Forelimb muscle (tissue), 1 donor: ENCODE data around the gene MYRIP. TPM values are rescaled to one million over a fixed set of nuclear protein-coding genes. Genes with fewer than 3 reads are reported as not detected.

Source experiments
- DNase-seq: peaks from one replicate; pipeline ENCODE4 v3.0.0-alpha.2; 2013; ENCODE audit warnings: low read depth
- polyA plus RNA-seq: library from polyadenylated mRNA; unstranded; fragments of 120-200 nt; gene quantifications from one replicate; pipeline ENCODE4 v1.2.1, GENCODE V29; 2013; ENCODE audit not compliant: insufficient read length

MYRIP gene
- polyA plus RNA-seq, 1 donor, result 0.89 TPM

DNA sequence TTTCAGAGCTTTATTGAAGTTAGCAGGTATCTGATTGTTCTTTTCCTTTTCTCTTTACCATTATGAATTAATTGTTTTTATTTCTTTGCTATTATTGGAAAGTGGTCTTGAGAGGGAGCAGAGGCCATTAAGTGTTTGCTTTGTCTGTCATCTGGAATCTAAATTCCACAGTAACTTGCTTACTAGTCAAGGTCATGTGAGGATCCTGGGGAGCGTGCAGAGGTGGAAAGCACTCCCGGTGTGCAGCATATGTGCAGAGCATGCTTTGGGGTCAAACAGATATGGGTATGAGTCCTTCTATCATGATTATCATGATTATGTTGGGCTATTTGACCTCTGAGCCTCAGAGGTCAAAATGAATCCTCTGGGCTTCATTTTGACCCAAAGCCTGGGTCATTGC, 96.4 kb downstream of the MYRIP start:
- no peak for DNase-seq

DNA sequence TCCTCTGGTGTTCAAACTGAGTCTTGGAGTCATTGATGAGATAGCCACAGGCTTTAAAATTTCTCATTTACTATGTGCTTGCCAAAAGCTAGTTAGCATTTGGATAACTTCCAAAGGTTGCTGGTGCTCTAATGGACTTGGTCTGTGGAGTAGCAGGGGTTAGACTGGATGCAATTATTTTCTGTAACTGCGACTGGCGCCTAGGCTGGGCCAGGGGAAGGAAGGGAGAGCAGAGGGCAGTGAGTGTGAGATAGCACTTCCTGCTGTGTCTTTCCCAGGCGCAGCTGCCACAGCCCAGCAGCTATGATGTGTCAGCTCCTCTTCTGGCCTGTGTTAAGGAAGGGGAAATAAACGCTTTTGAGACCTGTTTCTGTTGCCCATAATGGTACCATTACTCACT, 98.6 kb downstream of the MYRIP start:
- DNase-seq, result no peak

DNA sequence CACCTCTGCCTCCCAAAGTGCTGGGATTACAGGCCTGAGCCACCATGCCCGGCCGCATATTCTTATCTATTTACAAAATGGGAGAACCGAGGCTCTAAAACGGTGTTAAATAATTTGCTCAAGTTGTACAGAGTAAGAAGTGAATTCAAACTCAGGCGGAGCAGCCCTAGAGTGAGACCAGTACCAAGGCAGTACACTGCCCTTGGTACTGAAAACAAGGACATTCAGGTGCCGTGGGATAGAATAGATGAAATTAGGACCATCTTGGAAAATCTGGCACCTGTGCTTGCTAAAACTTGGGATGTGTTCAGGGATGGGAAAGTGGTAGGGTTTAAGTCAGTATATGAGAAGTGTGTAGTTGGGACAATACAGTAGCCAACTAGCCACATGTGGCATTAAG, 100.7 kb downstream of the MYRIP start:
- DNase-seq, result no peak

DNA sequence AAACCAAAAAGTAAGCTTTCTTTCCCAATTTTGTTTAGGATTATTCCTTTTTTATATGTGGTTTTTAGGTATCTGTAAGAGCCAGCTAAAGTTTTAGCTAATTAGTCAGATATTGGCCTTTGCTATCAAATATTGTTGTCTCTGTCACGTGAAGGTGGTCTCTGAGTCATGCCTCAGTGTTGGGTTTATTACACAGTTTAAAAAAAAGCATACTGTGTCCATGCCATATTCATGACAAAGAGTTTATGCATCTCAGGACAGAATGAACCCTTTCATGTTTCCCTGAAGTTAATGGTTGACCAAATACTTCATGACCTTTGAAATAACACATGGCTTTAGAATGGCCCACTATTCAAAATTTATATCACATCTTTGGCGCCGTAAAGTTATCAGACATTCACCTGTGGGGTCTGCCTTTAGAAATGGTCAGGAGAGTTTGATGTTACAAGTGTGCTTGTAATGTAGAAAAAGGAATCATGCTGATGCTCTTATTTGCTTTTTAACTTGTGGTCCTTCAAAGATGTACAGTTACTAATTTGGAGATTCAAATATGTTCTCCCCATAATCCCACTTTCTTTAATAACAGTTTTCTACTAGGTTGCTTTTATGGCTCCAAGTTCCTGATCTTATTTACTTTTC, 101.5 kb downstream of the MYRIP start:
- DNase-seq, result no peak

DNA sequence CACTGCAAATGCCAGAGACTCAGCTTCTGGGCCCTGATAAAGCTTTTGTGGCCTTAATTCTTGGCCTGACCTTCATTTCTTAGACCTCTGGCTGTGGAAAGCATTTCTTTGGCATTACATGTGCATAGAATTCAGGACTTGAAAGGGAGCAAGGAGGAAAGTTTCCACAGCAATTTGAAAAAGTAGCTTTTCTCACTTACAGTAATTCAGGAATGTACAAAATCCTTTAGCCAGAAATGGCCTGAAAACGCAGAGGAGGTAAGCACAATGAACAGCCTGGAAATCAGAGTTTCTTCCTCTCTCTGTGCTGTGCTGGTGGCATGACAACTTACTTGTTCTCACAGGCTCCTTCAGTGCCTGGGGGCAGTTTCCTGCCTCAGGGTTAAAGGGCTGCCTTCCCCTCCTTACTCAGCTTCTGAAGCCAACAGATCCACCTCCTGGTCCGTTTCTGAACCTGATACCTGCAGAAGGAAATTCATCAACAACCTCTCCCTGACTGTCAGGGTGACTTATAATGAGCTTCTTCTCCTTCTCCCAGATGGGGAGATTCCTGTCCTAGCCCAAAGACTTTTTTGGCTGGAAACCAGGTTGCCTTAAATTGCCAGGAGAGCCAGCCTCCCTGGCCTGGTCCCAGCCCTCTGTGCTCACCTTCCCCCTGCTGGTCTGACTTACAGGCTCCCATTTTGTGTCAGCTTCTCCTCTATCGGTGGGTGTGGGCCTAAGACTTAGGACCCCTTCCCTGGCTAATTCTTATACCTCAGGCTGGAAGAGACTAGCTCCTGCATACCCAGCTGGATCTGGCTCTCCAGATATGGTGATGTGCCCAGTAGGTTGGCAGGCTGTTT, 102.3 kb downstream of the MYRIP start:
- DNase-seq, result peak; percentile 19

DNA sequence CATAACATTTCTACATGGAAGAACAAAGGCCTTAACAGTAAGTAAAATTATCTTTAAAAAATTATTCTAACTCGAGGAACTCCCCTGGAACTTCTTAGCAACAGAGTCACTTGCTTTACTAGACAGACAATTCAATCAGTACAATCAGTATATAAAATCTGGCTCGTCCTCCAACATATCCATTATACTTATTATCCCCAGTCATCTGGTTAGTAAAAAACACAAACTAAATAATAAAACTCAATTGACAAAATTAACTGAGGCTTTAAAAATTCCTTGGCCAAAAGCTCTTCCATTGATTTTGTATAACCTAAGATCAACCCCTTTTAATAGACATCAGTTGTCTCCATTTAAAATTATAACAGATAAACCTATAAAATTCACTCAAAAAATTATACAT, 105.6 kb downstream of the MYRIP start:
- no peak for DNase-seq

DNA sequence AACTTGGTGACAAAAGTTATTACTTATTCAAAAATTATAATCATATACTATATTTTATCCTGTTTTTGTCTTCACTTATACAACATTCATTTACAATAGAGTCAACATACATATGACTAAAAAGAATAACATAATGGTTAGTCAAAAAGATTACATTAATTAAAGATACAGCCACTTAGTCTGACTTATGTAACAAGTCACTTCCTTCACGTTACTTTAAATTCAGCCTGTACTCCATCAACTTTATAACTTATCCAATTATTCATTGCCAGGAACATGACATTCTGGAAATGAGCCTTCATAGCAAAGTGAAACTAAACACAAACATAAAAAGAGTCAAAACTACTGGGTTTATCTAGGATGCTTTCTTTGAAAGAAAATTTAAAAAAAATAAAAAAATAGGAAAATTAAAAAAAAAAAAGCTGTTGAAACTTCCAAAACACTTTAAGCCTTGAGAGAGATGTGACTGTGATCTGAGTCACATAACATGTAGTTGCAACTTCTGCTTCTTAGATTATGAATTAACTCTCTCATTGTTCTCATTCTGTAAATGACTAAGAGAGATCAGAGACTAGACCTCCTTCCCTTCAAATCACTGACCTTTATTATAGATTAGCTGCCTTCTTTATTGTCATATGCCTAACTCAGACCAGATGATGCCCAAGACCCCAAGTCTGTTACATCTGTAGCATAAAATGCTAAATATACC, 107.8 kb downstream of the MYRIP start:
- DNase-seq, result no peak

DNA sequence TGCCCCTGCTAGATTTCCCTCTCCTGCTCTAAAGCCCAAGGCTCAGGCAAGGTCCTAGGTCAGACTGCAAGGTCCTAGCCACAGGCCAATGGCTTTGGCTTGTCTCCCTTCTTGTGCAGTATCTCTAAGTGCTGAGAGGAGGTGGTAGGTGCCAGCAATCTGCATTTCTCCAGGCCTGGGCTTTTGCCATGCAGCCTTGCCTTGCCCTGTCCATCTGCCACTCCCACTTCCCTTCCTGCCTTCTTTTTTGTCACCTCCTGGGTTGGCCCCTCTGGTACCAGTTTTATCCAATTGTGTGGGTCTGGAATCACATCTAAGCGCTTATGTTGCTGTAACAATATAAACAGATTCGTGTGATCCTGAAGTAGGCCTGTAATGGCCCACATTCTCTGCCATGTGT, 109.9 kb downstream of the MYRIP start:
- no peak for DNase-seq

DNA sequence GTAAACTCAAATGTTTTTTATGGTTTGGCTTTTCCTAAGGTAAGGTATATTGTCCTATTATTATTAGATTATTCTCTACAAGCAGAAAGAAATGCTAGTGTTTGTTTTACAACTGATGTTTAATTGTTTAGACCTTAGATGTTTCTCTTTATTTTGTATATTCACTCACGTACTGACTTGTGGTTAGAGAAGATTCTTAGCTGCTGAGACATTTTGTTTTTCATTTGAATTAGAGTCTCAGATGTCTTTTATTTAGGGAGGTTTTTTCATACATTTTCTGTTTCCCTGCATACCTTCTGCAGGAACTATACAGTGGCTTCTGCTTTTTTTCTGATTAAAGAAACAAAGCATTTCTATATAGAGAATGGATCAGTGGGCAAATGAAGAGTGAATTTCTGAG, 110.9 kb downstream of the MYRIP start:
- no peak for DNase-seq

DNA sequence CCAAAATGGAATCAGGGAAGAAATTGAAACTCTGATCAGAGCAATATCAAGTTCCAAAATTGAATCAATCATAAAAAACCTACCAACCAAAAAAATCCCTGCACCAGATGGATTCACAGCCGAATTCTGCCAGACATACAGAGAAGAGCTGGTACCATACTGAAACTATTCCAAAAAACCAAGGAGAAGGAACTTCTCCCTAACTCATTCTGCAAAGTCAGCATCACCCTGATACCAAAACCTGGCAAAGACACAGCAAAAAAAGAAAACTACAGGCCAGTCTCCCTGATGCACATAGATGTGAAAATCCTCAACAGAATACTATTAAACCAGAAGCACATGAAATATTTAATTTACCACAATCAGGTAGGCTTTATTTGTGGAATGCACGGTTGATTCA, 118.1 kb downstream of the MYRIP start:
- DNase-seq, result no peak

DNA sequence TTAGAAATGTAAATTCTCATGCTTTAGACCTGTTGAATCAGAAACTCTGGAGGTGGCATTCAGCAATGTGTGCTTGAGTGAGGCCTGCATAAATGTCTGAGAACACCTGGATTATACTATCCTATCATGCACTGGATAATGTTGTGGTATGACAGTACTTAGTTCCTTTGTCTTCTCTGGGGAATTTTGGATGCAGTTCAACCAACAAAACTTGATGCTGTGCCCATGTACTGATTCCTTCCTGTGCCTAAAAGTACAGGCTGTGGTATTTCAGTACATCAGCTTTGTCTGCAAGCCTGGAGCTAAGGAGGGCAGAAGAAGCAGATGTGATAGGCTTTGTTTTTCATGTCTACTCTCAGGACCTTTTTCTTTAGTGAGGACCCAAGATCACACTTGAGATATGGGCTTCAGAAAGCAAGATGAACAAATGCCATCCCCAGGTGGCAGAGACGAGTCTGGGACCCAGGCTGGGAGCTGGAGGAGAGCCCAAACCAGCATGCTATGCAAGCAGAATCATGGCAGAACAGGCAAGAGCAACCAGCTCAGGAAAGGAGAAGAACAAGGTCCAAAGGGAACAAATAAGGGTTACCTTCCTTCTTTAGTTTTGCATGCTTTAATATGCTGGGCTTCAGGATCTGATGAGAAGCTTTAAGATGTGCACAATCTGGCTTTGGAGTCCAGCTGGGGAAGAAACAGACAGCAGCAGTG, 124.7 kb downstream of the MYRIP start:
- no peak for DNase-seq

DNA sequence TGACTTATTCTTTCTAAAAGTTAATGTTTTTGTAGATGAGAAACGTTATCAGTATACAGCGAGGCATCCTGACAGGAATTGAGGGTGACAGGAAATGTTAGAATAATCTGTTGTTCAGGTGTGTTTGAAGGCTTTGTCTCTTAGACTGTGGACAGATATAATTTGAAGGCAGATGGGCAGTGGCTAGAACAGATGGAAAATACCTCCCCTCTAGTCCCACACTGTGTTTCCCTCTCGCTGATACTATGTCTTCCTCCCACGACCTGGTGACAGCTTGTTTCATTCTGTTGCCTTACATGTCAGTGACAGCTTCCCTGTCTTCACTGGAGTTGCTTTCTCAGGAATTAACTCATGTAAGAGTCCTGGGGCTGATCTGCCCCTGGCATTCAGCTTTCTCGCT, 125.3 kb downstream of the MYRIP start:
- DNase-seq, result no peak

DNA sequence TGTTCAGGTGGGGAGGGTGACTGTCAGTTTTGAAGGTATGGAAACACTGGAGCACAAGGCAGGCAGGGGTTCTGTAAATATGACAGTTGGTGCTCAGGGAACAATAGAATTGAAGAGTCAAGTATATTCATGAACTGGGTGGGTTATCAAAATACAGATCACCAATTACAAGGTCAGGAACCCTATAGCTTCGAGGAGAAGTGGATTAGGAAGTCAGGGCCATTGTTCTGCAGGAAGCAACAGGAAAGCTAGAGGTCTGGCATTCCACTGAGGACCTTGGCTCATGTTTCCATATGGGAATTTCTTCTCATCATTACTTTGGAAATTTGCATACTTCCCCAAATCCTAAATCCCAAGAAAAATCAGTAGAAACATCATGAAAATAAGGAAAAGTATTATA, 125.9 kb downstream of the MYRIP start:
- no peak for DNase-seq

DNA sequence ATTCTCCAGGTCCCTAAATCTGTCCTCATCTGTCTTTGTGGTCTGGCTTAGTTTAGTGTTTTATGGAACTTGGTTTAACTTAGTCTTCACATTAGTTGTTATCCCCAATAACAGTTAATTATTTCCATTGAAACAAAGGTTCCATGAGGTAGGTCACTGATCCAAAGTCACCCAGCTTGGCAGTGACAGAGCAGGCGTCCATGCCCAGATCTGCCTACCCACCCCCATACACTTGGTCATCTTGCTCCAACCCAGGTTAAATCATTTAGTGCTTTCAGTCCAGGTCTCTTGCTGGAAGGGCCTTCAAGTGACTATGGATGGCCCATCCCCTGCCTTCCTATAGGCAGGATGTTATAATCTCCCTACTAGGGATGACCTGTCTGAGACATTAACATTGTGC, 127.4 kb downstream of the MYRIP start:
- no peak for DNase-seq

DNA sequence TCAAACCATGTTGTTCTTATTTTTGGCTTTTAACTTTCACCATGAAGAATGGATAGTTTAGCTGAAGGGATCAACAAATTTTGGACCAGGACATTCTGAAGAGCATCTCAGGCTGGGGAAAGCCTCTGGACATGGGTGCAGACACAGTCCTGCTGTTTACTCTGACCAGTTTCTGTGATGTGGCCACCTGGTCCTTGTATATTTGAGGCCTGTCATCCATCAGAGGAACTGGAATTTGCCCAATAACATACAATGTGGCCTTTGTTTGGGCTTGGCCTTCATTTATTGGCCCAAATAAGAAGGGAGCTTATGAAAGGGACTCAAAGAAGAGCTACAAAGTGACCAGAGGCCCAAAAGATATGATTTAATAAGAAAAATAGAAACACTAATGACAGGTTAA, 127.9 kb downstream of the MYRIP start:
- no peak for DNase-seq

DNA sequence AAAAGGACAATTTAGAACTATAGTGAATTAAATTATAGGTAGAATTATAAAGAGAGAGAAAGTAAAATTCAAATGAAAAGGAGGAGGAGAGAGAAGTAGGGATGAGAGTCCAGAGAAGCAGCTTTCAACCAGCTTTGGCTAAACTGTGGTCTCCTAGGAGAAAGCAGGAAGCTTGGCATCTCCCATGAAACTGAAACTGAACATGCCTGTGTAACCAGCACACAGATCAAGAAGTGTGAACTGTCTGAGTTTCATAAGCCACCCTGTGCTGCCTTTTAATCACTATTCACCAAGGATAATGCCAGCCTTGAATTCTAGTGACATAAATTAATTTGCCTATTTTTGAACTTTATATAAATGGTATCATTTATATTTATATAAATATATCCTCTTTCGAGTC, 128.5 kb downstream of the MYRIP start:
- DNase-seq, result no peak

DNA sequence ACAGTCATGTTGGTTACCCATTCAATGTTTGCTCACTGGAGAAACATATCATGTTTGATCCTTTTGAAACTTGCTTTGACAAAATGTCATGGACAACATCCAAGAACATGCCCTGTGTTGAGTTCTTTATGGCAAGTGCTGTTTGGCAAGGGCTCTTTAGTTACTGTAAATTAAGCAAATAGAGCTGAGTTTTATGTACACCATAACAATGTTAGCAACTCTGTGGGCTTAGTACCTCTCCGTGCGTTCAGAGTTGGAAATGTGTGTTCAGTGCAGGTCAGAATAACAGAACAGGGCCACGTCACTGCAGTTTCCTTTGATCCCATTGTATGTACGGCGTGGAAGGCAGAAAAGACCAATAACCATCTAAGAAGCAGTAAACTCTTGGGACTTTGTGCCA, 132.5 kb downstream of the MYRIP start:
- no peak for DNase-seq

DNA sequence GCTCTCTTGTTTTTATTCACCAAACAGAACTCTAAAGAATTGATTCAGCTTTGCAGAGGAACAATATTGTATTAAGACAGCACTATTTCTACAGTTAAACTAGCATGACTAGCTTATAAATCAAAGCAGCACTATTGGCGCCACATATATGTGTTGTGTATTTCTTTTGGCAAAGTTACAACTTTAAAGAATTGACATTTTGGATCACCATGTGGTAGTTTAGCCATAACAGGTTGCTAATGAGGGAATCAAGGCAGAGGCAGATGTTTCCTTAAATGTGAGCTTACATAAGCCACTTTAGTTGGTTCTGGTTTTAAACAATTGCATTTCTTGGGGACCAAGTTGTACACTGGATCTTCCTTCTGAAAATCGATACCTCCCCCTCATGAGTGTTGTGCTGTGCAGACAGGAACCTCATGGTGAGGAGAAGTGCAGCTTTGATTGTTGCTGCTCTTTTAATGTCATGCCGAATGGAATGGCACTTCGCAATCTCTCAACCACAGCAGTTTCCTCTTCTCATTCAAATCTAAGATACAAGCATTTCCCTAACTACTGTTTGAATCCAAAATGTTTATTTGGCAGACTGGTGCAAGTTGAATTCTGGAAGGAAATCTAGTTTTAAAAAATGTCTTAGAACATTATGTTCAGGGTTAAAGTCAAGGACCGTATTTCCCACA, 151.2 kb downstream of the MYRIP start:
- DNase-seq, result no peak

DNA sequence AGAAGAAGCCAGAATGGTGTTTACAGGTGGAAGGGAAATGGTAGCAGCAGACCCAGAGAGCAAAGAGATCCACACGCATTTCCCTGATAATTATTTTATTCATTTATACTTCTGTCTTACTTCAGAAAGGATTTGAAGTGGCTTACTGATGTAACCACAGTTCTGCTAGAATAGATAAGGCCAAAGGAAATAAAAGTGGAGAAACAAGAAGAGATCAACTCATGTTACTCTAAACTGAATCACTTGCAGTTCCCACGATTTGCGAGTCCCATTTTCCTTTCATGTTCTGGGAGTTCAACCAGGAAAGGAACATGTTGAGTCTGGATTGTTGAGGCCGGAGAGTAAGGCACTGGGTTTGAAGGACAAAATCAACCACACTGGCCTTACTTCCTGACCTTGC, 151.8 kb downstream of the MYRIP start:
- DNase-seq, result no peak

DNA sequence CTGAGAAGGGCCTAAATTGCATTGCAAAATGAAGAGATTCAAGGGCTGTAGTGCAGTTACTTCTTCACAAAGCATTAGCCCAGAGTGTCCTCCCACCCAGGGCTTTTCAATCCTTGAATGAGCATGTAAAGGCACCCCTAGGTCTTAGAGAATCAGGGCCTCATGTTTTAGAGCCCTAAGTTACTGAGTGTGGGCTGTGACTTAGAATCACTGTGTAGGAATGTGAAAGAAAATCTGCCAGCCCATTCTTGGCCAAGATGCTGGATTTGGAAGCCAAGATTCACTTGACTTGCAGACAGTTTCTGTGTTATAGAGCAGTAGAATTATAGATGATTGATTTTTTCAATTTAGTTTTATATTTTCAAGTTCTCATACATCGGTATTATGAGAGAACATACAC, 153.2 kb downstream of the MYRIP start:
- DNase-seq, result peak; percentile 62

DNA sequence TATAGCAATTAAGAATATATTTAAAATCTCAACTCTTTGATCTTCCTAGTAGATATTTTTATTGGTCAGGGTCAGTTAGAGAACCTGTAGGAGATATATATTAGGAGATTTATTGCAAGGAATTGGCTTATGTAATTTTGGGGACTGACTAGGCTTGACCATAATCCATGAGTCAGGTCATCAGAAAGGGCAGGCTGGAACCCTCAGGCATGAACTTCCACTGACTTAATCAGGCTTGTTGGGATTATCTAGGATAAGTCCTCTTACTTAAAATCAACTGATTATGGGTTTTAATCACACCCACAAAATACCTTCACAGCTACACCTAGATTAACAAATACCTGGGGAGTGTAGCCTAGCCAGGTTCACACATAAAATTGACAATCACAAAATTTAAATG, 156.1 kb downstream of the MYRIP start:
- no peak for DNase-seq

DNA sequence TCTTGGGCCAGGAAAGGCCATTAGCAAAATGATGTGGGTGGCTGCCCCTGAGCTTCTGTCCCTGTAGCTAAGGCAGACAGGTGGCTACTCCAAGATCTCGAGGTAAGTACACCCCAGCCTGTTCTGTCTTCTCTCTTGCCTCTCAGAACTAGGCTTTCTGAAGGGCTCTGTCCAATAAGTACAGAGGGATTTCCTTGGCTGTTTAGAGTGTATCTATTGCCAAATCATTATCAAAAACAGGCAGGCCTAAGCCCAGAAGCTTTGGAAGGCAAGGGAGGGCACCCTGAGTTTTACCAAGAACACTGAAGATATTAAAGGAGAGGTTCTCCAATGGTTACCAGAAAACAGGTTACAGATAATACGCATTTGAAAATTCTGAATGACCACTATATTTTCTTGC, 156.6 kb downstream of the MYRIP start:
- DNase-seq, result no peak
